Stomach (tissue), 4 donors: Measurements from ENCODE around the gene RNF220.

Experiments
- CTCF ChIP-seq, 7 experiments: fragments of 450-650 bp in 4 of 7; fragments of 200-600 bp in 3 of 7; sonication (generic) in 3 of 7; IDR thresholded peaks; one replicate each; pipeline ENCODE4 v1.5.1; 2016 to 2019; ENCODE audit warnings: antibody characterized with exemption in 7 of 7, control low read depth in 2 of 7, mild to moderate bottlenecking in 1 of 7
- POLR2AphosphoS5 ChIP-seq, 3 donors: sonication (generic); formaldehyde crosslinking; IDR thresholded peaks; one replicate each; pipeline ENCODE4 v1.6.1; 2016; ENCODE audit warnings: antibody characterized with exemption in 3 of 3

- TF ChIP-seq CTCF (IDR thresholded peaks at IDR 0.05): no peak
- no peak for TF ChIP-seq POLR2AphosphoS5 (IDR thresholded peaks at IDR 0.05)
These were observed 216.8 kb downstream of the RNF220 start for GRCh38 chr1:44621841-44622286.
